OCI-LY7 (cell line): Measurements from ENCODE around the gene MUC20. TPM values are rescaled to one million over a fixed set of nuclear protein-coding genes. Genes with fewer than 3 reads are reported as not detected.

Source experiments
- BruUV-seq: library from RNA; stranded (reverse); fragments of 400-500 nt; replicated peaks from 2 replicates; lab custom pipeline; 2021; lab: Mats Ljungman, UMichigan
- CTCF ChIA-PET: fragments of 300-600 bp; sonication (Branson Sonifier 250); formaldehyde crosslinking; loops from one replicate; lab custom pipeline; 2022; ENCODE audit warnings: antibody characterized with exemption; ENCODE audit not compliant: unreplicated experiment; lab: Charles Lee
- POLR2A ChIA-PET: fragments of 300-600 bp; sonication (Branson Sonifier 250); formaldehyde crosslinking; loops from one replicate; lab custom pipeline; 2022; ENCODE audit warnings: antibody characterized with exemption; lab: Charles Lee
- DNase-seq: peaks from one replicate; pipeline ENCODE4 v3.0.0-alpha.2; 2015; ENCODE audit warnings: low spot score
- H2AFZ ChIP-seq: fragments of 200-600 bp; sonication (generic), shearing (Covaris generic); 2 replicates; pipeline ENCODE4 v1.6.1; 2014; ENCODE audit warnings: mild to moderate bottlenecking, antibody characterized with exemption, low read length, moderate library complexity
- H3K27ac ChIP-seq: fragments of 200-600 bp; sonication (generic); 2 replicates; pipeline ENCODE4 v1.5.1; 2014; ENCODE audit warnings: mixed run types, low read depth, mild to moderate bottlenecking, moderate library complexity, low read length, inconsistent platforms; ENCODE audit not compliant: poor library complexity, severe bottlenecking
- H3K36me3 ChIP-seq: fragments of 200-600 bp; sonication (generic); 2 replicates; pipeline ENCODE4 v1.6.1; 2014; ENCODE audit warnings: mild to moderate bottlenecking, antibody characterized with exemption, low read length, moderate library complexity, mixed read lengths; ENCODE audit not compliant: insufficient read depth
- H3K4me1 ChIP-seq: fragments of 200-600 bp; sonication (generic); 2 replicates; pipeline ENCODE4 v1.5.1; 2014; ENCODE audit warnings: mild to moderate bottlenecking, low read length; ENCODE audit not compliant: insufficient read depth, poor library complexity, severe bottlenecking
- H3K4me2 ChIP-seq: fragments of 200-600 bp; sonication (generic); 2 replicates; pipeline ENCODE4 v1.6.1; 2014; ENCODE audit warnings: mild to moderate bottlenecking, low read length
- H3K4me3 ChIP-seq: fragments of 200-600 bp; sonication (generic); 2 replicates; pipeline ENCODE4 v1.5.1; 2014; ENCODE audit warnings: mild to moderate bottlenecking, low read depth, low read length; ENCODE audit not compliant: poor library complexity, severe bottlenecking
- H3K79me2 ChIP-seq: fragments of 200-600 bp; sonication (generic); 2 replicates; pipeline ENCODE4 v1.6.1; 2016; ENCODE audit warnings: low read depth, mild to moderate bottlenecking, low read length, moderate library complexity, mixed read lengths; ENCODE audit not compliant: insufficient read depth
- H3K9me2 ChIP-seq: fragments of 200-600 bp; sonication (generic); 2 replicates; pipeline ENCODE4 v1.6.1; 2016; ENCODE audit warnings: mild to moderate bottlenecking, low read length, mixed read lengths; ENCODE audit not compliant: insufficient read depth
- H3K9me3 ChIP-seq: fragments of 200-600 bp; sonication (generic); 2 replicates; pipeline ENCODE4 v1.6.1; 2014; ENCODE audit warnings: mild to moderate bottlenecking, mixed run types, low read length, mixed read lengths
- H4K20me1 ChIP-seq: fragments of 200-600 bp; sonication (generic); 2 replicates; pipeline ENCODE4 v1.6.1; 2014; ENCODE audit warnings: mild to moderate bottlenecking, antibody characterized with exemption, low read length, moderate library complexity, mixed read lengths; ENCODE audit not compliant: insufficient read depth
- CTCF ChIP-seq: fragments of 200-600 bp; sonication (generic); conservative IDR thresholded peaks from 2 replicates; pipeline ENCODE4 v1.5.1; 2014; ENCODE audit warnings: mild to moderate bottlenecking, antibody characterized with exemption, low read length, moderate library complexity, mixed read lengths
- EZH2phosphoT487 ChIP-seq: fragments of 200-600 bp; sonication (generic); IDR thresholded peaks from 2 replicates; pipeline ENCODE4 v1.6.1; 2018; ENCODE audit warnings: low read depth, borderline replicate concordance, mild to moderate bottlenecking, mixed run types, antibody characterized with exemption, low read length, moderate library complexity, mixed read lengths
- intact Hi-C: fragments of 100-400 bp; cut with micrococcal nuclease; formaldehyde crosslinking; loops from one replicate; pipeline ENCODE4 v1.10.0; 2022; ENCODE audit not compliant: unreplicated experiment
- total RNA-seq, 2 experiments: library from RNA; depleted of rRNA in 1 of 2; stranded (reverse); fragments of >200 nt in 1 of 2; shearing (Covaris generic) in 1 of 2; gene quantifications; 2 replicates each; pipeline ENCODE4 v1.2.3, GENCODE V29; 2014 to 2022

The MUC20 gene
- total RNA-seq, 2 experiments from 2014 or later = 0.40 to 1.1 TPM

- H3K4me1 ChIP-seq = peaks cover 5% of the 10 kb centered on the region
- no peaks in the 10 kb centered on the region for H4K20me1 ChIP-seq
- H2AFZ ChIP-seq = no peak overlapping the region
- ChIA-PET POLR2A (interaction anchor here (0.7 to 1.4 kb wide), 3 partner anchors 11 to 356 kb away, joined by 4 to 7 read pairs (median 6); no protein-coding TSS in a partner anchor), CTCF (no interaction called here)
- H3K9me2 ChIP-seq = no peaks in the 10 kb centered on the region
- no TSS peak for BruUV-seq
- no peaks in the 10 kb centered on the region for H3K9me3 ChIP-seq
- H3K27ac ChIP-seq = no peak overlapping the region
- no peaks in the 10 kb centered on the region for H3K36me3 ChIP-seq
- H3K4me2 ChIP-seq = no peak overlapping the region
- no peaks in the 10 kb centered on the region for H3K79me2 ChIP-seq
- TF ChIP-seq CTCF (no peak), EZH2phosphoT487 (no peak)
- intact Hi-C loops = no loop called here
- no peak overlapping the region for H3K4me3 ChIP-seq
- no peak for DNase-seq
These were observed 12.7 kb upstream of the MUC20 start for GRCh38 chr3:195708061-195708460.

- no TSS peak for BruUV-seq
These were observed 11.9 kb upstream of the MUC20 start for GRCh38 chr3:195708626-195709481.

More at GRCh38 chr3:195708626-195709481, 11.9 kb upstream of the MUC20 start:
- no peaks in the 10 kb centered on the region for H3K36me3 ChIP-seq
- H3K4me3 ChIP-seq = no peak overlapping the region
- intact Hi-C loops = no loop called here
- H4K20me1 ChIP-seq = no peaks in the 10 kb centered on the region
- no peak for DNase-seq
- TF ChIP-seq EZH2phosphoT487 = no peak
- TF ChIP-seq CTCF = no peak
- H3K79me2 ChIP-seq = no peaks in the 10 kb centered on the region
- ChIA-PET POLR2A (interaction anchor here (0.7 kb wide), 1 partner anchor 25 kb away, joined by 4 read pairs; no protein-coding TSS in a partner anchor), CTCF (interaction anchor here (0.6 kb wide), 1 partner anchor 29 kb away, joined by 4 read pairs; no protein-coding TSS in a partner anchor)
- H3K27ac ChIP-seq = no peak overlapping the region
- no peaks in the 10 kb centered on the region for H3K9me3 ChIP-seq
- H3K4me1 ChIP-seq = peaks cover 5% of the 10 kb centered on the region
- no peak overlapping the region for H3K4me2 ChIP-seq
- H3K9me2 ChIP-seq = no peaks in the 10 kb centered on the region
- H2AFZ ChIP-seq = peak overlapping the region; percentile 2; the same call in 1 of the 2 replicates
